Measurements from ENCODE around the gene TBC1D5.

DNA sequence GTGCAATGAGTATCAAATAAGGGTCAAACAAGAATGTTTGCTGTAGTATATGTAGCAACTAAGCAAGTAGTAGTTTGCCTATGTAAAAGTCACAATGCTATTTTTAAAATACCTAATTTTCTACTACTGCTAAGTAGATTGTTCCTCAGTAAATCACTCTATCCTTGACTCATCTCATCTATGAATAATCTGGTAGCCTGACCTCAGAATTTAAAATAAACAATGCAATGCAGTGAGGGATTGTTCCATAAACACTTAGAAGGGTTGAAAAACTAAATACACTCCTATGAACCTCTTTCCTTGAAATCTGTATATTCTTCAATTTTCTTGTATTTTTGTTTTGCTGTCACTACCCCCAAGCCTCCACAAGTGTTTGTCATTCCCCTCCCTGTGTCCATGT, 253.3 kb downstream of the TBC1D5 start:
- no peak for TF ChIP-seq POLR2A (IDR thresholded peaks at IDR 0.05; ENCODE audit: low read length)
- no peak for TF ChIP-seq GATA1 (IDR thresholded peaks at IDR 0.05; ENCODE audit: low read depth, low read length)
